ENCODE results near the gene SH2B3. TPM values are rescaled to one million over a fixed set of nuclear protein-coding genes. Genes with fewer than 3 reads are reported as not detected.

The SH2B3 gene
- total and polyA plus RNA-seq, 2 of the 13 experiments (the other 11 are each of a cell fraction or from before 2014, with no cell fraction given), result 6.8 to 6.9 TPM

- no peak for DNase-seq (ENCODE audit: low spot score)
- 94% methylated on average over 3 of the region's 3 CpGs for WGBS (ENCODE audit: low lambda C conversion rate)
- CTCF ChIA-PET (ENCODE audit: low intra/inter-chr PET ratio, low total read pairs), result no interaction called here
- H3K4me2 ChIP-seq (ENCODE audit: low read depth, low read length), result no peak overlapping the region
- BruUV-seq (replicated peaks), result no TSS peak
- no peak for FAIRE-seq
- H4K20me1 ChIP-seq (ENCODE audit: insufficient read depth, low read length), result 0 out of 2 replicates have a peak, but pooled peaks cover 12% of the 10 kb centered on the region
- no peaks in the 10 kb centered on the region for H3K9me3 ChIP-seq (ENCODE audit: low read length)
- TF ChIP-seq BRCA1 (CRISPR knock-in tag; IDR thresholded peaks at IDR 0.05), result no peak
- TF ChIP-seq GABPB1 (CRISPR knock-in tag; IDR thresholded peaks at IDR 0.05), result no peak
- no peak for TF ChIP-seq POLR2AphosphoS5 (IDR thresholded peaks at IDR 0.05; ENCODE audit: low read depth, low read length)
- no peak for TF ChIP-seq ZSCAN5A (CRISPR knock-in tag; IDR thresholded peaks at IDR 0.05; ENCODE audit: borderline replicate concordance)
- TF ChIP-seq ZNF709 (CRISPR knock-in tag; IDR thresholded peaks at IDR 0.05), result no peak
- no peak for TF ChIP-seq MAFF (IDR thresholded peaks at IDR 0.05; ENCODE audit: low read depth, low read length)
- TF ChIP-seq ZNF512 (CRISPR knock-in tag; IDR thresholded peaks at IDR 0.05), result no peak
- TF ChIP-seq SRY (CRISPR knock-in tag; IDR thresholded peaks at IDR 0.05), result no peak
- ATAC-seq, result no peak
- H3K27me3 ChIP-seq (ENCODE audit: control insufficient read depth in 1 of 2, insufficient read depth in 2 of 2, low read length in 2 of 2), result no peaks in the 10 kb centered on the region
- H3K9ac ChIP-seq (ENCODE audit: insufficient read depth, low read depth, low read length), result no peak overlapping the region
- H3K79me2 ChIP-seq (ENCODE audit: insufficient read depth, low read length), result no peaks in the 10 kb centered on the region
- H3K4me3 ChIP-seq (replicated peaks in 1 of 3; ENCODE audit: insufficient read depth in 1 of 3, low read depth in 2 of 3, low read length in 3 of 3), result no peak overlapping the region
- no peak overlapping the region for H3K27ac ChIP-seq (ENCODE audit: extremely low read length, insufficient read depth, low read length)
- H3K36me3 ChIP-seq (replicated peaks in 1 of 2; ENCODE audit: control insufficient read depth in 1 of 2, insufficient read depth in 2 of 2, low read length in 2 of 2), result peaks cover 0 to 18% of the 10 kb centered on the region in 2 experiments; a peak in 3 of 5 replicates
- POLR2A ChIA-PET, result interaction anchor here (1.8 kb wide), 1 partner anchor 30 kb away, joined by 4 read pairs; no protein-coding TSS in a partner anchor
- in situ Hi-C loops (cut with HindIII; ENCODE audit: extremely low pct_ligation_motif_present, low pct_unique_long_range_greater_than_20kb), result no loop called here
- H2AFZ ChIP-seq (ENCODE audit: low read length), result no peak overlapping the region
- intact Hi-C loops (cut with micrococcal nuclease; ENCODE audit: unreplicated experiment), result no loop called here
- H3K4me1 ChIP-seq (ENCODE audit: insufficient read depth, low read length), result peaks cover 26% of the 10 kb centered on the region
Measured at GRCh38 chr12:111434049-111434448, 28.3 kb downstream of the SH2B3 start.

All from HepG2 (cell line).